Endothelial cell of umbilical vein (primary cell): ENCODE data around the gene ZNF304. TPM values are rescaled to one million over a fixed set of nuclear protein-coding genes. Genes with fewer than 3 reads are reported as not detected.

Source experiments
- BruUV-seq: library from RNA; stranded (reverse); fragments of 400-500 nt; replicated peaks from 2 replicates; lab custom pipeline; 2021; lab: Mats Ljungman, UMichigan
- CTCF ChIA-PET: fragments of 300-600, 350-600 bp; sonication (Branson Sonifier 250); formaldehyde crosslinking; loops from one replicate; lab custom pipeline; 2021; ENCODE audit warnings: antibody characterized with exemption, inconsistent platforms; lab: Charles Lee
- POLR2A ChIA-PET: fragments of 300-600, 350-600 bp; sonication (Branson Sonifier 250); formaldehyde crosslinking; loops from one replicate; lab custom pipeline; 2021; ENCODE audit warnings: antibody characterized with exemption, inconsistent platforms; lab: Charles Lee
- DNase-seq: peaks from one replicate; pipeline ENCODE4 v3.0.0-alpha.2; 2011; ENCODE audit warnings: low read depth, low spot score
- FAIRE-seq: peaks from 2 replicates; lab custom pipeline; 2011; peaks lifted over from hg19 to GRCh38; lab: Jason Lieb, UNC
- H2AFZ ChIP-seq: 2 replicates; pipeline ENCODE4 v1.6.0; 2012; ENCODE audit warnings: low read depth, low read length, control low read depth, inconsistent platforms
- H3K27ac ChIP-seq: 2 replicates; pipeline ENCODE4 v1.5.1; 2011; ENCODE audit warnings: low read depth, mild to moderate bottlenecking, control low read depth, low read length, moderate library complexity; ENCODE audit not compliant: insufficient read depth
- H3K27me3 ChIP-seq, 2 experiments: 2 replicates each; pipeline versions ENCODE4 v1.6.0 to v1.6.1; 2011; ENCODE audit warnings: low read length in 2 of 2, mixed read lengths in 1 of 2; ENCODE audit not compliant: control insufficient read depth in 2 of 2, insufficient read depth in 2 of 2
- H3K36me3 ChIP-seq, 2 experiments: 2 replicates in 1 of 2; 3 replicates in 1 of 2; pipeline ENCODE4 v1.5.1; 2011; ENCODE audit warnings: low read length in 2 of 2, mild to moderate bottlenecking in 1 of 2, moderate library complexity in 1 of 2; ENCODE audit not compliant: control insufficient read depth in 2 of 2, insufficient read depth in 2 of 2; ENCODE audit errors: extremely low read depth in 1 of 2
- H3K4me1 ChIP-seq: 3 replicates; pipeline ENCODE4 v1.5.1; 2011; ENCODE audit warnings: mild to moderate bottlenecking, low read length; ENCODE audit not compliant: control insufficient read depth, insufficient read depth; ENCODE audit errors: extremely low read depth
- H3K4me2 ChIP-seq: 2 replicates; pipeline ENCODE4 v1.6.1; 2011; ENCODE audit warnings: low read length, control low read depth, mixed read lengths; ENCODE audit not compliant: insufficient read depth
- H3K4me3 ChIP-seq, 3 experiments: fragments of 200-600 bp in 1 of 3; sonication (generic), shearing (Covaris generic) in 1 of 3; replicated peaks in 1 of 3; 2 replicates each; pipeline ENCODE4 v1.5.1; 2011 to 2016; ENCODE audit warnings: control low read depth in 3 of 3, low read length in 3 of 3, mild to moderate bottlenecking in 2 of 3, inconsistent platforms in 1 of 3, low read depth in 1 of 3, moderate library complexity in 1 of 3; ENCODE audit not compliant: insufficient read depth in 1 of 3
- H3K79me2 ChIP-seq: 2 replicates; pipeline ENCODE4 v1.6.0; 2012; ENCODE audit warnings: low read length, inconsistent platforms; ENCODE audit not compliant: control insufficient read depth, insufficient read depth
- H3K9ac ChIP-seq: replicated peaks from 2 replicates; pipeline ENCODE3; 2011; ENCODE audit warnings: low read length, control low read depth; ENCODE audit not compliant: insufficient read depth; ENCODE audit errors: extremely low read depth
- H3K9me1 ChIP-seq: replicated peaks from 3 replicates; pipeline ENCODE4 v1.6.0; 2011; ENCODE audit warnings: mild to moderate bottlenecking, low read length; ENCODE audit not compliant: control insufficient read depth, insufficient read depth; ENCODE audit errors: extremely low read depth
- H3K9me3 ChIP-seq: replicated peaks from 2 replicates; pipeline ENCODE4 v1.5.1; 2012; ENCODE audit warnings: low read length, inconsistent platforms; ENCODE audit not compliant: control insufficient read depth, insufficient read depth
- H4K20me1 ChIP-seq: replicated peaks from 2 replicates; pipeline ENCODE3; 2011; ENCODE audit warnings: mild to moderate bottlenecking, low read length; ENCODE audit not compliant: control insufficient read depth, insufficient read depth; ENCODE audit errors: extremely low read depth
- EZH2 ChIP-seq: IDR thresholded peaks from 2 replicates; pipeline ENCODE4 v1.6.1; 2012; ENCODE audit warnings: borderline replicate concordance, low read depth, mild to moderate bottlenecking, moderate library complexity, low read length, inconsistent platforms; ENCODE audit not compliant: severe bottlenecking
- FOS ChIP-seq: IDR thresholded peaks from 2 replicates; pipeline ENCODE4 v1.6.1; 2011; ENCODE audit warnings: mild to moderate bottlenecking, low read length, moderate library complexity, borderline replicate concordance; ENCODE audit not compliant: insufficient read depth
- GATA2 ChIP-seq: IDR thresholded peaks from 2 replicates; pipeline ENCODE4 v1.7.0; 2011; ENCODE audit warnings: low read depth, mild to moderate bottlenecking, moderate library complexity, mixed read lengths, low read length; ENCODE audit not compliant: insufficient read length, insufficient read depth
- JUN ChIP-seq: IDR thresholded peaks from 2 replicates; pipeline ENCODE4 v1.6.1; 2011; ENCODE audit warnings: borderline replicate concordance, low read depth; ENCODE audit not compliant: insufficient read length, insufficient read depth
- MAX ChIP-seq: IDR thresholded peaks from 2 replicates; pipeline ENCODE4 v1.6.1; 2011; ENCODE audit not compliant: insufficient read depth, insufficient read length
- MYC ChIP-seq: IDR thresholded peaks from one replicate; pipeline ENCODE4 v1.6.1; 2011; ENCODE audit warnings: mild to moderate bottlenecking, low read depth, low read length
- POLR2A ChIP-seq: IDR thresholded peaks from 2 replicates; pipeline ENCODE4 v1.6.1; 2012; ENCODE audit warnings: low read depth, mild to moderate bottlenecking, control low read depth, low read length
- POLR2AphosphoS5 ChIP-seq: IDR thresholded peaks from 2 replicates; pipeline ENCODE4 v1.6.1; 2012; ENCODE audit warnings: low read depth, mild to moderate bottlenecking, control low read depth, low read length, moderate library complexity; ENCODE audit not compliant: insufficient read depth
- dilution Hi-C: fragments of 300-500 bp; cut with MboI; formaldehyde crosslinking; loops from one replicate; pipeline ENCODE4 v1.15.0; 2019; ENCODE audit warnings: low sequenced_read_pairs; ENCODE audit not compliant: extremely low pct_ligation_motif_present
- intact Hi-C: fragments of 100-400 bp; cut with micrococcal nuclease; formaldehyde crosslinking; loops from one replicate; pipeline ENCODE4 v1.10.0; 2022
- polyA plus RNA-seq, 4 experiments: library from polyadenylated mRNA; depleted of rRNA in 3 of 4; stranded (reverse) in 3 of 4; unstranded in 1 of 4; fragments of >200 nt; gene quantifications; 2 replicates each; pipeline versions ENCODE4 v1.2.1 to v1.2.3, GENCODE V29; 2011 to 2012; ENCODE audit warnings: missing spikeins in 1 of 4
- total RNA-seq: library from RNA; stranded (reverse); gene quantifications from 2 replicates; pipeline ENCODE4 v1.2.3, GENCODE V29; 2021
- TF ChIP-seq, protein P1 (sequence below), 2 donors: IDR thresholded peaks; 1 replicate in 1 of 2; 2 replicates in 1 of 2; pipeline ENCODE4 v1.5.1; 2011; ENCODE audit warnings: low read length in 2 of 2, mild to moderate bottlenecking in 2 of 2, moderate library complexity in 2 of 2, control low read depth in 1 of 2, inconsistent platforms in 1 of 2, low read depth in 1 of 2; ENCODE audit not compliant: insufficient read depth in 1 of 2; ENCODE audit errors: extremely low read depth in 1 of 2

The ZNF304 gene
- total and polyA plus RNA-seq, 2 donors (not counting 3 experiments of a cell fraction or from before 2014, with no cell fraction given) = 2.5 to 5.3 TPM

- peak overlapping the region; percentile 15 to 65 (median 52) for H3K4me3 ChIP-seq
- H3K36me3 ChIP-seq = peaks cover 0 to 8% of the 10 kb centered on the region in 2 experiments
- peaks cover 6% of the 10 kb centered on the region for H3K4me1 ChIP-seq
- H3K79me2 ChIP-seq = peaks cover 24% of the 10 kb centered on the region
- peak overlapping the region; percentile 57 for H3K4me2 ChIP-seq
- peak overlapping the region; percentile 87 for H3K9ac ChIP-seq
- CTCF ChIA-PET = no interaction called here
- H3K9me1 ChIP-seq = no peaks in the 10 kb centered on the region
- DNase-seq (no peak), FAIRE-seq (no peak)
- H3K27ac ChIP-seq = peak overlapping the region; percentile 72
- POLR2A ChIA-PET = interaction anchor here (0.6 kb wide), 1 partner anchor 104 kb away, joined by 3 read pairs; no protein-coding TSS in a partner anchor
- dilution Hi-C loops (no loop called here), intact Hi-C loops (loop anchor here (1.0 to 5.0 kb wide), 5 partner anchors 38 to 167 kb away; partner anchors contain the start of genes TRAPPC2B, ZNF264, ZNF419 and ZNF460)
- H4K20me1 ChIP-seq = no peaks in the 10 kb centered on the region
- H3K9me3 ChIP-seq = no peaks in the 10 kb centered on the region
- TSS peak; percentile 91 for BruUV-seq
- H3K27me3 ChIP-seq = peaks cover 13 to 24% of the 10 kb centered on the region in 2 experiments
- TF ChIP-seq POLR2AphosphoS5 (no peak), POLR2A (no peak), FOS (no peak), EZH2 (no peak), GATA2 (no peak), JUN (no peak), MYC (no peak), MAX (no peak)
- TF ChIP-seq, protein P1, sequence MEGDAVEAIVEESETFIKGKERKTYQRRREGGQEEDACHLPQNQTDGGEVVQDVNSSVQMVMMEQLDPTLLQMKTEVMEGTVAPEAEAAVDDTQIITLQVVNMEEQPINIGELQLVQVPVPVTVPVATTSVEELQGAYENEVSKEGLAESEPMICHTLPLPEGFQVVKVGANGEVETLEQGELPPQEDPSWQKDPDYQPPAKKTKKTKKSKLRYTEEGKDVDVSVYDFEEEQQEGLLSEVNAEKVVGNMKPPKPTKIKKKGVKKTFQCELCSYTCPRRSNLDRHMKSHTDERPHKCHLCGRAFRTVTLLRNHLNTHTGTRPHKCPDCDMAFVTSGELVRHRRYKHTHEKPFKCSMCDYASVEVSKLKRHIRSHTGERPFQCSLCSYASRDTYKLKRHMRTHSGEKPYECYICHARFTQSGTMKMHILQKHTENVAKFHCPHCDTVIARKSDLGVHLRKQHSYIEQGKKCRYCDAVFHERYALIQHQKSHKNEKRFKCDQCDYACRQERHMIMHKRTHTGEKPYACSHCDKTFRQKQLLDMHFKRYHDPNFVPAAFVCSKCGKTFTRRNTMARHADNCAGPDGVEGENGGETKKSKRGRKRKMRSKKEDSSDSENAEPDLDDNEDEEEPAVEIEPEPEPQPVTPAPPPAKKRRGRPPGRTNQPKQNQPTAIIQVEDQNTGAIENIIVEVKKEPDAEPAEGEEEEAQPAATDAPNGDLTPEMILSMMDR (IDR thresholded peaks at IDR 0.05; ENCODE audit: extremely low read depth in 1 of 2, insufficient read depth in 1 of 2, low read depth in 1 of 2, low read length in 2 of 2) = no peak
- peak overlapping the region; percentile 94 for H2AFZ ChIP-seq
Measured at GRCh38 chr19:57319869-57320179, 31.2 kb upstream of the ZNF304 start.
